HG03469 (cell line): ENCODE results near the gene MBD4.
"Not testable (repeated sequence)": the region's sequence is repeated elsewhere in the genome, so short reads cannot be mapped to it uniquely, and the experiment has no call there.

Experiments
- ATAC-seq: cut with Tn5 transposase; IDR thresholded peaks from one replicate; pipeline ENCODE4 v1.9.1; 2021; ENCODE audit warnings: mild to moderate bottlenecking, moderate library complexity, moderate number of reproducible peaks; ENCODE audit not compliant: unreplicated experiment

Gene MBD4

GRCh38 chr3:129439817-129440617 is at the start of gene MBD4, which contains the start of gene IFT122:
TSS of gene MBD4 (minus strand) at chr3:129439948. CDS start at chr3:129439833, 115 bp downstream.
TSS of gene IFT122 (plus strand) at chr3:129440224. CDS start at chr3:129440331, 107 bp downstream.
- peak; percentile 85 for ATAC-seq

DNA sequence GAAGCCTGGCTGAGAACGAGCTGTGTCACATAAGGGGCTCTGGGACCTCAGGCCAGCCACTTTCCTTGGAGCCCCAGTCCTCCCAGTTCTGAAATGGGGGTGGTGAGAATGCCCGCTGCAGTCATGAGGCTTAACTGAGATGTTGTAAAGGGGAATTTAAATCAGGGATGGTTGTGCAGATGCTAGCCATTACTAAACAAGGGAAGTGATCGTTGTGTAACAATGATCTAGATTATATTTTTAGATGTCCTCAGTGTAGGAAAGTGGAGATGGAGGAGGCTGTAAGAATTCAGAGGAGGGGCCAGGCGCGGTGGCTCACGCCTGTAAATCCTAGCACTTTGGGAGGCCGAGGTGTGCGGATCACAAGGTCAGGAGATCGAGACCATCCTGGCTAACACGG is 49.5 kb upstream of the MBD4 start:
- not testable (repeated sequence) for ATAC-seq

GRCh38 chr3:129487868-129488335 is 48.2 kb upstream of the MBD4 start:
- ATAC-seq = not testable (repeated sequence)

GRCh38 chr3:129487183-129487867 is 47.6 kb upstream of the MBD4 start:
- ATAC-seq = no peak

DNA sequence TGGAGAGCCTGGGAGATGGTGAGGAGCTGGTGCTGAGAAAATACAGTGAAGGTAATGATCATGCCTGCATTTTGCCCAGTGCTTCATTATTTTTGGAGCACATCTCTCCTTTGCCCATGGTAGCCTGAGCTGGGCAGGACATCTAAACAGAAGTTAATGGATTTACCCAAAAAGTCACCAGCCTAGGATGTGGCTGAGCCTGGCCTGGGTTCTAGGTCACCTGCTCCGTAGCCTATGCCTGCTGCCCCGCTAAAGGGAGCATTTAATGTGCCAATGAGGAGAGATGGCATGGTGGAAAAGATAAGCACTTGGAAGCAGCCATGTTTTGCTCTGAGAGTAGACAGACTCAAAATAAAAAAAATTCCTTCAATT is 46.9 kb upstream of the MBD4 start:
- ATAC-seq = no peak

- no peak for ATAC-seq
Observed at GRCh38 chr3:129485721-129486663, 46.2 kb upstream of the MBD4 start.

DNA sequence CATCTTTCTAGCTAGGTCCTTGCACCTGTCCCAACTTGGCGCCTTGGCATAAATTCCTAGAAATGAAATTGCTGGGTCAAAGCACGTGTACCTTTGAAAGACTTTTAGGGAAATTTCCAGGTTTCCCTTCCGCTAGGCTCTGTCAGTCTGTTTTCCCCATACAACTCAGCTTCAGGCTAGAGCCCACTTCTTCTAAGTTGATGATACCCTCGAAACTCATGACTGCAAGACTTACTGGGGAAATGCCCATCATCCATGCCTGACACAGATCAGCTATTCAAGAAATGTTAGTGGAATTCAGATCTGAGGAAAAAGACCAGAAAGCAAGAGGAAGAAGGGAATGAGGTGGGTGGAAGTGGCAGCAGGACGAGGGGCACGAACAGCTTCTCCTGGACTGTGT is 45.4 kb upstream of the MBD4 start:
- ATAC-seq = not testable (repeated sequence)

DNA sequence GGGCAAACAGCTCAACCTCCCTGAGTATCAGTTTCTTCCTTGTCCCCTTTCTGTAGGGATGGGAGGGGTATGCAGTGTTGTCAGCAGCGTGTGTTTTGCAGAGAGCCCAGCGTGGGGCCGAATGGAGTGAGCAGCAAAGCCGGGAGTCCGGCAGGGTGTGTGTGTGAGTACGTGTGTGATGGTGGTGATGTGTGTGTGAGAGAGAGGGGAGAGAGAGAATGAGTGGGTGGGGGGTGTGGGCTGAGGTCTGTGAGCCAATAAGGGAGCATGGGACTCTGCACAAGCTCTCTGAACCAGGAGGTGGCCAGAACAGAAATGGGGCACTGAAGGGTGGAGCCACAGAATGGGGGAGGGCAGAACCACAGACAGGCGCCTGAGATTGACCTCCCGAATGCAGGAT is 44.1 kb upstream of the MBD4 start:
- ATAC-seq = no peak

GRCh38 chr3:129482721-129483120 is 43.0 kb upstream of the MBD4 start:
- no peak for ATAC-seq

GRCh38 chr3:129481766-129482332 is 42.1 kb upstream of the MBD4 start:
- ATAC-seq = no peak

GRCh38 chr3:129481225-129481765 is 41.5 kb upstream of the MBD4 start:
- ATAC-seq = not testable (repeated sequence)

GRCh38 chr3:129476586-129476985 is 36.8 kb upstream of the MBD4 start:
- ATAC-seq = no peak

DNA sequence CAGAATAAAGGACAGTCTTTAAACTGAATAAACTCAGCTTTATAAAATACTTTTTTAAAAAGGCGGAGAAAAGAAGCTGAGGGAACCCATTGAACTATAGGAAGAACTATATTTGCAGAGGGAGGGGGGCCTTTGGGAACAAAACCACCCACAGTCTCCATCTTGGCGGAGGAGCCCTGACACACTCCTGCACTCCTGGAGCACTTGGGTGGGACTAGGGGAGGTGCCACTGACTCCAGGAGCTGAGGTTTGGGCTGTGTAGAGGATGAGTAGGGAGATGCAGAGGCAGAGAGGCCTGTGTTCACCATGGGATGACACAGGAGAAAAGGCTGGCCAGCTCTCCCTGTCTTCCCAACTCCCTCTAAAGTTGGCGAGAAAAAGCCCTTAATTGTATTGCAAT is 36.1 kb upstream of the MBD4 start:
- ATAC-seq = no peak

- no peak for ATAC-seq
Observed at GRCh38 chr3:129474984-129475804, 35.4 kb upstream of the MBD4 start.

GRCh38 chr3:129473769-129474152 is 34.0 kb upstream of the MBD4 start:
- ATAC-seq = no peak

- ATAC-seq = no peak
Observed at GRCh38 chr3:129473067-129473768, 33.5 kb upstream of the MBD4 start.

DNA sequence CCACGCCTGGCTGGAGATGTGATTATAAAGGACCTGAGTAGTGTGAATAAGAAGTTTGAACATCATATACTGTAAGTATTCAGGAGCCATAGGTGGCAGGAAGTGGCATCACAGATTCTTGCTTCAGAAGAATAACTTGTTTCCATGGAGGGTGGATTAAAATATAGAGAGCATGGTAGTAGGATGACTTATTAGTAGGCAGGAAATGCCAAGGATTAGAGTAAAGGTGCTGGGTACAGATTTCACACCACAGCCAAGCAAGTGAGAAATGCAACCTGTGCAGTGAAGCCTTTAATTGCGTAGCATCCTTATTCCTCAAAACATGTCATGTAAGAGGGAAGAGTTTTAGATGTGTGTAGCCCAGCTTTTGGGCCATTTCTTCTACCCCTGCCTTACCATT is 31.1 kb upstream of the MBD4 start:
- no peak for ATAC-seq

GRCh38 chr3:129469026-129469425 is 29.3 kb upstream of the MBD4 start:
- no peak for ATAC-seq

DNA sequence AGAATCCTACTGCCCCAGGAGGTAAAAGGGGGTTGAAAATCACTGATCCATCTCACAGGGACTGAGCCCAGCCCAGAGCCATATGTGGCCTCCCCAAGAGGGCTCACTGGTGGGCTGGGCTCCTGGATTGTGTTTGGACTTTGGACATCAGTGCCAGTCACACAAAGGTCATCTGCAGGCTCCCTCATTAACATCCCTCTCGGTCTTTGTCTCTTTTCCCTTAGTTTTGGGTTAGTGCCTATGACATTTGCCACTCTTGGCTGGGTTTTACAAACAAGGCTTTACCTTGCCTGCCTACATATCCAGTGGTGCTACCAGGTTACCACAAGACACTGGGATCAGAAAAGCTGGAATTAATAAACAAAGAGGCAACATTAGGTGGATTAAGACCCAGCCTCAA is 28.2 kb upstream of the MBD4 start:
- no peak for ATAC-seq
